Smooth muscle cell of bladder (primary cell): Measurements from ENCODE around the gene SCUBE1. TPM values are rescaled to one million over a fixed set of nuclear protein-coding genes. Genes with fewer than 3 reads are reported as not detected.

ENCODE experiments used
- total RNA-seq: library from RNA; depleted of rRNA; stranded (reverse); fragments of >200 nt; gene quantifications from 2 replicates; pipeline ENCODE4 v1.2.3, GENCODE V29; 2014

SCUBE1 gene
- total RNA-seq, result under 0.01 and 5.0 TPM in 2 replicates

DNA sequence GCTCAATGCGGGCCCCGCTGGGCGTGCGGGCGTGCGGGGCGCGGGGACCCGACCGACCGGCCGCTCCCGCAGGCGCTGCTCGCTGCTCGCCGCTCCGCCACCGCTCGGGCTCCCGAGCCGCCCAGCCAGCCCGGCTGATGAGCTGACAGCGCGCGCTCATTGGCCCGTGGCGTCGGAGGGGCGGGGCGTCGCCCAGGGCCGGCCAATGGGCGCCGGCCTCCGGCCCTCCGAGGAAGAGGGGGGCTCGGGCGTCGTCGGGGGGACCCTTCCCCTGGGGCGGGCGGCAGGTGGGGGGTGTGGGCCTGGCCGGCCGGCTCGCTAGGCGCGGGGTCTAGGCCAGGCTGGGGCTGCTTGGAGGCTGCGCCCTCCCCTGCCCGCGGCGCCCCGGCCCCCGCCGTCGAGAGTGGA is at the start of gene SCUBE1:
Gene SCUBE1 (minus strand): TSS at position 111 of the 408 bp plus-strand sequence. CDS start 111 bp downstream, outside the sequence.

GRCh38 chr22:43186272-43187170 is 156.7 kb downstream of the SCUBE1 start, which contains the start of gene TTLL12:
TTLL12 (minus strand) TSS chr22:43187134; CDS start chr22:43187069, 65 bp downstream.

DNA sequence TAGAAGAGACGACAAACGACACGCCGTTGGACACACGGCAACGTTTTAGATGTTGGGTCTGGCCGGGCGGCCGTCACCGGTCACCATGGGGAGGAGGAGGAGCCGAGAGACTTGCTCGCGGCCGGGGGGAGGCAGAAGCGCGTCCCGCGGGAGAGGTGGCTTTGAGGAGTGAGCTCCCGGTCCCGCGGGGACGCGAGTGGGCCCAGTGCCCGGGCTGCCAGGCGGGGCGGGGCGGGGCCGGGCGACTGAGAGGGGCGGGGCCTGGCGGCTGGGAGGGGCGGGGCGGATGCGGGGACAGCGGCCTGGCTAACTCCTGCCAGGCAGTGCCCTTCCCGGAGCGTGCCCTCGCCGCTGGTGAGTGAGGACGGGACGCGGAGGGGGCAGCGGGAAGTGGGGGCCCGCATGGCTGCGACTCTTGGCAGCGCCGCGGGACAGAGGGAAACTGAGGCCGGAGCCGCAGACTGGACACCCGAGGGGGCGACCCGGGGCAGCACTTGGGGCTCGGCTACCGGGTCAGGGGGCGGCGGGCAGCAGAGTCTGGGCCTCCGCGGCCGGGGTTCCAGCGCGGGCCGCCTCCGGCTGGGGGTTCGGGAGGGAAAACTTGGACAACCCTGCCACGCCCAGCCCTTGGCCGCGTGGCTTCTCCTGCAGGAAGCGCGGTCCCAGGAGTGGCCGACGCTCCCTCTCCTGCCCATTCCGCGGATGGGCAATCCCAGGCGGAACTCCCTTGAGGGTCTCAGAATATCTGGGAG is 191.7 kb downstream of the SCUBE1 start, which contains the start of gene TSPO:
Gene TSPO (plus strand): TSS at position 309 of the 752 bp plus-strand sequence. CDS start 7,680 bp downstream, outside the sequence.

Other genes with a start within 250 kb of the SCUBE1 start
- gene BIK, start 232.6 kb downstream of the SCUBE1 start, total RNA-seq, result not detected in 2 replicates
- gene MCAT, start 200.0 kb downstream of the SCUBE1 start, total RNA-seq, result 8.4 and 10.4 TPM in 2 replicates
- 212 and 239 TPM in 2 replicates for gene TSPO, start 191.8 kb downstream of the SCUBE1 start, total RNA-seq
- gene TTLL12, start 156.2 kb downstream of the SCUBE1 start, total RNA-seq, result 11.9 and 19.0 TPM in 2 replicates
- gene MPPED1, start 68.6 kb upstream of the SCUBE1 start, total RNA-seq, result not detected in 2 replicates